ENCODE results near the gene PRAMEF8. TPM values are rescaled to one million over a fixed set of nuclear protein-coding genes. Genes with fewer than 3 reads are reported as not detected.
"Not testable (repeated sequence)": the region's sequence is repeated elsewhere in the genome, so short reads cannot be mapped to it uniquely, and the experiment has no call there.

Gene PRAMEF8
- total RNA-seq (ENCODE audit: insufficient read depth, low replicate concordance): 0.48 TPM

DNA sequence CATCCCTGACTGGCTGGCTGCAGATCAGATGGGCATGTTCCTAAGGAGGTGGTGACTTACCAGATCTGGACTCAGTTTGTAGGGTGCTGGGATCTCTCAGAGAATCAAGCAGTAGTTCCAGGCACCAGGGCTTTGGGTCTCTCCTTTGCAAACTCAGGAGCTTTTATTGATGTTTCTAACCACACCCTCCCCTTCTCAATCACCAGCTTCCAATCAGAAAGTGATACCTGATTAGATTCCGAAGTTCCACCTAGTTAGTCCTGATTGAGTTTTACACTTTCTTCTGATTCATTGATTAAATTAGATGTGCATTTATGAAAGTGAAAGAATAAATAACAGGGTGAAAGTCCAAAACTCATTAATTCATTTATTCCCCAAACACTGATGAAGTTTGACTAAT is at the start of gene PRAMEF8:
Gene PRAMEF8, minus strand, starts transcription at position 101 of the 400 bp plus-strand sequence. CDS start 1,046 bp downstream, outside the sequence.
- DNase-seq (ENCODE audit: low spot score): not testable (repeated sequence)

DNA sequence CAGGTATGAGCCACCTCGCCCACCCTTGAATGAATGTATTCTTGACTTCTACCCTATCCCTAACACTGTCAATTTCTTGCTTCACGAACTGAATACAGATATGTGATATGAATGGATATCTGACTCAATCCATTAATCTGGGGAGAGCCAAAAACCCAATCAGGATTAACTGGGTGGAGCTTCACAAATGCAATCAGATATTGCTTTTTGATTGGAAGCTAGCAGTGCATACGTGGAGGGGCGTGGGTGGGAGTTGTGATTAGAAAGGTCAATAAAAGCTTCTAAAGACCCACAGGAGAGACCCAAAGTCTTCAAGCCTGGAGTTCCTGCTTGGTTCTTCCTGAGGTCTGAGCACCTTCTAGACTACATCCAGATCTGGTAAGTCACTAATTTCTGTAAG is 30.3 kb upstream of the PRAMEF8 start, which contains the start of gene PRAMEF15:
Gene PRAMEF15, plus strand, starts transcription at position 301 of the 400 bp plus-strand sequence. CDS start 2,827 bp downstream, outside the sequence.
- not testable (repeated sequence) for DNase-seq (ENCODE audit: low spot score)

DNA sequence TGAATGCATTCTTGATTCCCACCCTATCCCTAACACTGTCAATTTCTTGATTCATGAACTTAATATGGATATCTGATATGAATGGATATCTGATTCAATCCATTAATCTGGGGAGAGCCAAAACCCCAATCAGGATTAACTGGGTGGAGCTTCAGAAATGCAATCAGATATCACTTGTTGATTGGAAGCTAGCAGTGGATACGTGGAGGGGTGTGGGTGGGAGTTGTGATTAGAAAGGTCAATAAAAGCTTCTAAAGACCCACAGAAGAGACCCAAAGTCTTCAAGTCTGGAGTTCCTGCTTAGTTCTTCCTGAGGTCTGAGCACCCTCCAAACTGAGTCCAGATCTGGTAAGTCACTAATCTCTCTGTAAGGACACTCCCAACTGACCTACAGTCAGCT is 18.3 kb upstream of the PRAMEF8 start, which contains the start of gene PRAMEF33:
Gene PRAMEF33, plus strand, starts transcription at position 301 of the 400 bp plus-strand sequence. CDS start 2,416 bp downstream, outside the sequence.
- not testable (repeated sequence) for DNase-seq (ENCODE audit: low spot score)

DNA sequence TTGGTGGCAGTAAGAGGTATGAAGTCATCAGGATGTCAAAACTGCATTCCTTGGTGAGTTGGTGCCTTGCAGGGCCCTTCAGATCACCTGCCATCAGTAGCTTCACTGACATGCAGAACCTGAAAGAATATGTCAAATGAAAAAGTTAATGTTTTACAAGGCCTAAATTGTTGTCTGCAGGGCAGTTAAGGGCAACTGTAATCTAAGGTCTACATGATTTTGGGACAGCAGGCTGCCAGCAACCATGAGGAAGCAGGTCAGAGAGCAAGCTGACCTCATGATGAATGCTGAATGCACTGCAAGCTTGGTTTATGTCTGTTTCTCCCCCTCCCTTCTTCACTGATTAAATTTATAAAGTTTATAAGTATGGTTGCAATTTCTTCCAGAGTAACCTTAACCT is 17.3 kb upstream of the PRAMEF8 start:
- DNase-seq (ENCODE audit: low spot score): not testable (repeated sequence)

DNA sequence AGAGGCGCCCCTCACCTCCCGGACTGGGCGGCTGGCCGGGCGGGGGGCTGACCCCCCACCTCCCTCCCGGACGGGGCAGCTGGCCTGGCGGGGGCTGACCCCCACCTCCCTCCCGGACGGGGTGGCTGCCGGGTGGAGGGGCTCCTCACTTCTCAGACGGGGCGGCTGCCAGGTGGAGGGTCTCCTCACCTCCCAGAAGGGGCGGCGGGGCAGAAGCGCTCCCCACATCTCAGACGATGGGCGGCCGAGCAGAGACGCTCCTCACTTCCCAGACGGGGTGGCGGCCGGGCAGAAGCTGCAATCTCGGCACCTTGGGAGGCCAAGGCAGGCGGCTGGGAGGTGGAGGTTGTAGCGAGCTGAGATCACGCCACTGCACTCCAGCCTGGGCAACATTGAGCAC is 13.8 kb upstream of the PRAMEF8 start:
- DNase-seq (ENCODE audit: low spot score): not testable (repeated sequence)

DNA sequence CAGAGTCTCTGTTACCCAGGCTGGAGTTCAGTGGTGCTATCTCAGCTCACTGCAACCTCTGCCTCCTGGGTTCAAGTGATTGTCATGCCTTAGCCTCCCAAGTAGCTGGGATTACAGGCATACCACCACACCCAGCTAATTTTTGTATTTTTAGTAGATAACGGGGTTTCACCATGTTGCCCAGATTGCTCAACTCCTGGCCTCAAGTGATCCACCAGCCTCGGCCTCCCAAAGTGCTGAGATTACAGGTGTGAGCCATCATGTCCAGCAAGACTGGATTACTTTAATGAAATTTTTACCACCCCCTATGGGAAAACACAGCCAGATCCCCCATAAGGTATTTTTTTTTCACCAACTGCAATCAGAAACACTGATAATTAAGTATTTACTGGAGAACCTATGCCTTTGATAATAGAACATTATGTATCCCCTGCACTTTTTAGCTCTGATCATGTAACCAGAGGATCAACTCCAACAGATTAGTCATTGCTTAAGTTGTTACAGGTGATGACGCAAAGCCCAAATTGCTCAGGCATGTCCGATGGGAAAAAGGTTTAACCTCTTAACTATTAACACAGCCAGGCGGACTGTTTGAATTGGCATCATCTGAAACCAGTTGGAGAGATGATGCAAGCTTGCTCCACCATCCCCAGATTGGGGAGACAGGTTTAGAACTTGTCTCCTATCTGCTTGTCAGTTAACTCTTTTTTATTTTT is 12.4 kb upstream of the PRAMEF8 start:
- not testable (repeated sequence) for DNase-seq (ENCODE audit: low spot score)

DNA sequence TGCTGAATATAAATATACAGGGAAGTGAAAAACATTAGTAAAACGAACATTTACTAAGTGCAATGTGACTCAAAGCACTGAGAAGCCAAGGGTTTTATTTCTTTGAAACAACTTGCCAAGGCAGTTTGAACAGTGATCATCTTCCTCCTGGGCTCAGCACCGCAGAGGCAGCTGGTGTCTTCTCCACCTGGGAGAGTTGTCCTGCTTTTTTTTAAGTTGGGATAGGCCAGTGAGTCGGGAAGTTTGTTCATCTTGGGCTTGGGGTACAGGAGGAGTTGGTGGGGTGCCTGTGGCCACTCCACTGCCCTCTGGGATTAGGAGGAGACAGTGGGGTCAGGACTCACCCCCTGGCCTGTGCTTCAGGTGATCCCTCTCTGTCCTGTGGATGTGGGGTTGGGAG is 4.1 kb upstream of the PRAMEF8 start:
- DNase-seq (ENCODE audit: low spot score): not testable (repeated sequence)

DNA sequence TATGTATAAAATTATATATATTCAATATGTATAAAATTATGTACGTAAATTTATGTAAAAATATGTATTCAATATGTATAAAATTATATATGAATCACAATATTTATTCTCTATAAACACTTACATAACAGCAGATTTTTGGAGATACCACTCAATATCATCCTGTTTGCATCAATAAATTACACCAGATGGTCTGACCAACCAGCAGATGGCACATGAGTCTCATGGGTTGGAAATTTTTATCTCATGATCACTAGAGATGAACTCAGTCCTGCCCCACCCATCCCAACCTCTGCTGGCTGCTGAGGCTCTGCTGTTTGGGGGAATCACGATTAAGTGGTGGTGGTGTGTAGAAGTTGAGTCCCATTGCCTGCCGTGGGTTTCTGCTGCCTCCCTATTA is 5.3 kb downstream of the PRAMEF8 start:
- not testable (repeated sequence) for DNase-seq (ENCODE audit: low spot score)

DNA sequence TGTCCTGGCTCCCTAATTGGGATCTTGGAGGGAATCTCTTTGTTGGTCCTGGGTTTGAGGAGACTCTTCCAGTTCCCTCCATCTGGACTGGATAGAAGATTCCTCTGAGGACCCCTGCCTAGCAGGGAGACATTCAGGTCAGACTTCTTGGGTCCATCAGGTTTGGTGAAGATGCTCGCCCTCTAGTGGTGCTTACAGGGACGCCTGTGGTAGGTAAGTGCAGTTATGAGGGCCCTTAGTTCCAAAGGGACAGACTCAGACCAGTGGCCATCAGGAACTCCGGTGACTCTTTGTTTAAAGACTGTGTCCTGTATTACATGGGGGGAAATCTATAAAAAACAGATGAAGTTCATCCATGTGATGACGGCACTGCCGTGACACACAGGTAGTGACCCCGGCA is 7.9 kb downstream of the PRAMEF8 start:
- DNase-seq (ENCODE audit: low spot score): not testable (repeated sequence)

DNA sequence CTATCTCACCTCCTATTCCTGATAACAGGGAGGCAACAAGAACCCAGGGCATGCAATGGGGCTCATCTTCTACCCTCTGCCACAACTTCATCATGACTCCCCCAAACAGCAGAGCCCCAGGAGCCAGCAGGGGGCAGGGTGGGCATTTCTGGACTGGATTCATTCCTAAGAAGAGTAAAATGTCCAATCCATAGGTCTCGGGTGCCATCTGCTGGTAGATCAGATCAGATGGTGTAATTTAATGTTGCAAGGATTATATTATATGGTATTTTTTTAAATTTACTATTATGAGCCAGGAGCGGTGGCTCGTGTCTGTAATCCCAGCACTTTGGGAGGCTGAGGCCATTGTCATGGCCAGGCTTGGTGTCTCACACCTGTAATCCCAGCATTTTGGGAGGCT is 19.8 kb downstream of the PRAMEF8 start:
- DNase-seq (ENCODE audit: low spot score): not testable (repeated sequence)

DNA sequence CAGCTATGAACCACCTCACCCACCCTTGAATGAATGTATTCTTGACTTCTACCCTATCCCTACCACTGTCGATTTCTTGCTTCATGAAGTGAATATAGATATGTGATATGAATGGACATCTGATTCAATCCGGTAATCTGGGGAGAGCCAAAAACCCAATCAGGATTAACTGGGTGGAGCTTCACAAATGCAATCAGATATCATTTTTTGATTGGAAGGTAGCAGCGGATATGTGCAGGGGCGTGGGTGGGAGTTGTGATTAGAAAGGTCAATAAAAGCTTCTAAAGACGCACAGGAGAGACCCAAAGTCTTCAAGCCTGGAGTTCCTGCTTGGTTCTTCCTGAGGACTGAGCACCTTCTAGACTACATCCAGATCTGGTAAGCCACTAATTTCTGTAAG is 31.0 kb downstream of the PRAMEF8 start, which contains the start of gene PRAMEF5:
Gene PRAMEF5, plus strand, starts transcription at position 301 of the 400 bp plus-strand sequence. CDS start 5,071 bp downstream, outside the sequence.
- DNase-seq (ENCODE audit: low spot score): not testable (repeated sequence)

DNA sequence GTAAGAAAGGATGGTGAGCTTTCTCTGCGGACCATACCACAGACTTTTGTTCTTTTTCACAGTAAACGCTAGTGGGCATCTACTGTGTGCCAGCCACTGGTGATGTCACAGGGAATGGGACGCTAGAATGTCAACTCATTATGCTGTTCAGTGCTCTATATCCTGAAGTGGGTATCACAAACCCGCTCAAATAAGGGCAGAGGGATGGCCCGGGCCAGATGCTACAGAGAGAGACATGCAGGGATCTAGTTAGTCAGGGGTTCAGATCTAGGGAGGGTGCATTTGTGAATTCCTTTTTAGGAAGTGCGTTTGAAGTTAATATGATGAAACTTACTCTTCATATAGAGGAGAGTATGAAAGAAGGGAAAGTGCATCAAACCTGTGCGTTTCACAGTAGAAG is 37.8 kb downstream of the PRAMEF8 start:
- not testable (repeated sequence) for DNase-seq (ENCODE audit: low spot score)

DNA sequence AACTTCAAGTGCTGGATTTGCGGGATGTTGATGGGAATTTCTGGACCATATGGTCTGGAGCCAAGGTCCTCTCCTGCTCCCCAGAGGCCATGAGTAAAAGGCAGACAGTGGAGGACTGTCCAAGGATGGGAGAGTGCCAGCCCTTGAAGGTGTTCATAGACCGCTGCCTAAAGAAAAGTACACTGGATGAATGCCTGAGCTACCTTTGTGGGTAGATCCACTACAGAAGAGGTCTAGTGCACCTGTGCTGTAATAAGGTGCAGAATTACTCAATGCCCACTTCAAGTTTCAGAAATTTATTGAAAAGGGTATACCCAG is 38.4 kb downstream of the PRAMEF8 start:
- DNase-seq (ENCODE audit: low spot score): not testable (repeated sequence)

DNA sequence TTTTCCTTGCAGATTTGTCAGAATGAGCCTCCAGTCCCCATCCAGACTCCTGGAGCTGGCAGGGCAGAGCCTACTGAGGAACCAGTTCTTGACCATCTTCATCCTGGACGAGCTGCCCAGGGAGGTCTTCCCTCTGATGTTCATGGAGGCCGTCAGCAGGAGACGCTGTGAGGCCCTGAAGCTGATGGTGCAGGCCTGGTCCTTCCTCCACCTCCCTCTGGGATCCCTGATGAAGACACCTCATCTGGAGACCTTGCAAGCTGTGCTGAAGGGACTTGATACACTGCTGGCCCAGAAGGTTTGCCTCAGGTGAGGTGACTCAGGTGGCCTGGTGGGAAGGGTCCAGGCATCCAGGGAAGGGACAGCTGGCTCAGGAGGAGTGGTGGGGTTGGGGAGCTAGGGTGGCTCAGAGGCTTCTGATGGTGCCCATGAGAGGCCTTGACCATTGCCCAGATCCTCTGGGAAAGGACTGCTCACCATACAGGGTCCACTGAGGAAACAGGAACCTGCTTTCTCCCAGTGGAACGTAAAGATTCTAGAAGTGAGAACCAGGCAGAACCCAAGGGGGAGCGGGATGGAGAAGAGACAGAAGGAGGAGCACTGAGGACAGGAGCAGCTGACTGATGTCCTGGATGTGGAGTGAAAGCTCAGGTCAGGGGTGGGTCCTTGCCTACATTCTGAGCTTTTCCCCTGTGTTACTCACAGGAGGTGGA is 38.9 kb downstream of the PRAMEF8 start:
- DNase-seq (ENCODE audit: low spot score): not testable (repeated sequence)

DNA sequence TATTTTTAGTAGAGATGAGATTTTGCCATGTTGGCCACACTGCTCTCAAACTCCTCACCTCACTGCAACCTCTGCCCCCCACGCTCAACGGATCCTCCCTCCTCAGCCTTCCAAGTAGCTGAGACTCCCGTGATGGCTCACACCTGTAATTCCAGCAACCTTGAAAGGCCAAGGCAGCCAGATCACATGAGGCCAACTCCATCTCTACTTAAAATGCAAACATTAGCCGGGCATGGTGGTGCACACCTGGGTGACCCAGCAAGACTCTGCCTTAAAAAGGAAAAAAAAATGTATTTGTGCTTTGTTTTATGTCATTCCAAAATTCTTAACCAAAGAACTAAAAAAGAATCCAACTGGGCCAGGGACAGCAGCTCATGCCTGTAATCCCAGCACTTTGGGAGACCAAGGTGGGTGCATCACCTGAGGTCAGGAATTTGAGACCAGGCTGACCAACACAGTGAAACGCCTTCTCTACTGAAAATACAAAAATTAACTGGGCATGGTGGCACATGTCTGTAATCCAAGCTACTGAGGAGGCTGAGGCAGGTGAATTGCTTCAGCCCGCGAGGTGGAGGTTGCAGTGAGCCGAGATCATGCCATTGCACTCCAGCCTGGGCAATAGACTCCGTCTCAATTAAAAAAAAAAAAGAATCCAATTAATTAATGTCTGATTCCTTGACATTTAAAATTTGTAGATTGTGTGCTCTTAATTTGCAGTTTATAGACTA is 41.2 kb downstream of the PRAMEF8 start:
- not testable (repeated sequence) for DNase-seq (ENCODE audit: low spot score)

DNA sequence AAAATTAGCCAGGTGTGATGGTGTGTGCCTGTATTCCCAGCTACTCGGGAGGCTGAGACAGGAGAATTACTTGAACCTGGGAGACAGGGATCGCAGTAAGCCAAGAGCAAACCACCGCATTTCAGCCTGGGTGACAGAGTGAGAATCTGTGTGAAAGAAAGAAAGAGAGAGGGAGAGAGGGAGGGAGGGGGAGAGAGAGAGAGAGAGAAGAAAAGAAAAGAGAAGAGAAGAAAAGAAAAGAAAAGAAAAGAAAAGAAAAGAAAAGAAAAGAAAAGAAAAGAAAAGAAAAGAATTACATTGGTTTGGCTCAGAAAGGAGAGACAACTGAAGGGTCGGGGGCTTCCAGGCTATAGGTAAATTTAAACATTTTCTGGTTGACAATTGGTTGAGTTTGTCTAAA is 45.3 kb downstream of the PRAMEF8 start:
- not testable (repeated sequence) for DNase-seq (ENCODE audit: low spot score)

DNA sequence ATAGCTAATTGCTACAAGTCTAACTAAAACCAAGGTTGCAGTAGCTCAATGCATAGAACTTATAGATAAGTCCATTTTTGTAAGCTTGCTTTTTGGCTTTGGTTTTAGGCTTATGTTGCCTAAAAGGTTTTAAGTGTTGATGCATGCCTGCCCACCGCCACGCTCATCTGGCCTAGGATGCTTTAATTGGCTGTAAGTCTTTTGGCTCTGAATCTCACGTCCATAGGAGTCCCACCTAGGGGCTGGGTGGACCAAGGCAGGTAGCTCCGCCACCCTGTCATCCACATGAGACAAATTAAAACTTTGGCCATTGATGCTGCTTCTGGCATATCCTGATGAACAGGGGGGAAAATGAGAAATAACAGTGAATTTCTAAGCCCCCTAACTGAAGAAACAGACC is 47.4 kb downstream of the PRAMEF8 start:
- DNase-seq (ENCODE audit: low spot score): not testable (repeated sequence)

DNA sequence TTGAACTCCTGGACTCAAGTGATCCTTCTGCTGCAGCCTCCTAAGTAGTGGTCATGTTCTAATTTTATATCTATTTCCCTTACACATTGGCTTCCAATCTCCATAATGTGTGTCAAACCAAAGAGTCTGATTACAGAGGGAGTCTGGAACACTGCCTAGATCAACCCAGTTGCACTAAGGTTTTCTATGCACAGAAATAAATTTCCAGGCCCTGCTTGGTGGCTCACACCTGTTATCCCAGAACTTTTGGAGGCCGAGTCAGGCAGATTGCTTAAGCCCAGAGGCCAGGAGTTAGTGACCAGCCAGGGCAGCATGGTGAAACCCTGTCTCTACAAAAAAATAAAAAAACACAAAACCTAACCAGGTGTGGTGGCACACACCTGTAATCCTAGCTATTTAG is 50.9 kb downstream of the PRAMEF8 start:
- not testable (repeated sequence) for DNase-seq (ENCODE audit: low spot score)

DNA sequence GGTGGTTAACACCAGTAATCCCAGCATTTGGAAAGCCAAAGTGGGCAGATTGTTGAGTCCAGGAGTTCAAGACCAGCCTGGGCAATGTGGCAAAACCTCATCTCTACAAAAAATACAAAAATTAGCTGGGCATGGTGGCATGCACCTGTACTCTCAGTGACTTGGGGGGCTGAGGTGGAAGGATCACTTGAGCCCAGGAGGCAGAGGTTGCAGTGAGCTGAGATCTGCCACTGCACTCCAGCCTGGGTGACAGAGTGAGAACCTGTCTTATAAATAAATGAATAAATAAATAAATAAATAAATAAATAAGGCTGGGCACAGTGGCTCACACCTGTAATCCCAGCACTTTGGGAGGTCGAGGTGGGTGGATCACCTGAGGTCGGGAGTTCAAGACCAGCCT is 52.9 kb downstream of the PRAMEF8 start:
- DNase-seq (ENCODE audit: low spot score): not testable (repeated sequence)

All from umbilical cord (tissue), 2 donors.